SK-N-SH treated with all-trans-retinoic acid at 6 μM for 48 hours (cell line): ENCODE results near the gene ZFP92.

Source experiments
- ATAC-seq: fragments of 200-7000 bp; cut with Tn5 transposase; 3 replicates; pipeline ENCODE4 v1.9.1; 2020; ENCODE audit warnings: mild to moderate bottlenecking, moderate library complexity
- ARNTL ChIP-seq: fragments of 450-650 bp; formaldehyde crosslinking; IDR thresholded peaks from 2 replicates; pipeline ENCODE4 v1.5.0; 2020; ENCODE audit warnings: low read depth, mild to moderate bottlenecking, moderate library complexity, borderline replicate concordance
- BACH2 ChIP-seq: fragments of 250-450 bp; sonication (Bioruptor Pico); IDR thresholded peaks from 2 replicates; pipeline ENCODE4 v1.9.0; 2021; ENCODE audit warnings: mild to moderate bottlenecking, borderline replicate concordance
- CREB5 ChIP-seq: fragments of 250-450 bp; sonication (Bioruptor Pico); IDR thresholded peaks from 2 replicates; pipeline ENCODE4 v1.5.1; 2020; ENCODE audit warnings: low read depth, mild to moderate bottlenecking, moderate library complexity
- CSDC2 ChIP-seq: fragments of 250-450 bp; sonication (Bioruptor Pico); IDR thresholded peaks from 2 replicates; pipeline ENCODE4 v1.5.0; 2020; ENCODE audit warnings: mild to moderate bottlenecking, moderate library complexity
- CSRNP3 ChIP-seq: fragments of 250-450 bp; sonication (Bioruptor Pico); IDR thresholded peaks from 2 replicates; pipeline ENCODE4 v1.5.1; 2021; ENCODE audit warnings: mild to moderate bottlenecking, moderate library complexity
- ESRRG ChIP-seq: fragments of 250-450 bp; sonication (Bioruptor Pico); IDR thresholded peaks from 2 replicates; pipeline ENCODE4 v1.6.1; 2021; ENCODE audit warnings: mild to moderate bottlenecking
- GLIS3 ChIP-seq: fragments of 250-450 bp; sonication (Bioruptor Pico); IDR thresholded peaks from 2 replicates; pipeline ENCODE4 v1.5.0; 2020; ENCODE audit warnings: mild to moderate bottlenecking, moderate library complexity
- ISL1 ChIP-seq: fragments of 250-450 bp; sonication (Bioruptor Pico); IDR thresholded peaks from 2 replicates; pipeline ENCODE4 v2.1.2; 2022; ENCODE audit warnings: mild to moderate bottlenecking, moderate library complexity
- OSR1 ChIP-seq: fragments of 250-450 bp; sonication (Bioruptor Pico); IDR thresholded peaks from 2 replicates; pipeline ENCODE4 v1.8.0; 2022; ENCODE audit warnings: moderate library complexity, mild to moderate bottlenecking, inconsistent platforms
- PATZ1 ChIP-seq: fragments of 250-450 bp; sonication (Bioruptor Pico); IDR thresholded peaks from 2 replicates; pipeline ENCODE4 v1.8.0; 2020; ENCODE audit warnings: mild to moderate bottlenecking, moderate library complexity, borderline replicate concordance
- POU6F1 ChIP-seq: fragments of 250-450 bp; sonication (Bioruptor Pico); IDR thresholded peaks from 2 replicates; pipeline ENCODE4 v1.8.0; 2021; ENCODE audit warnings: low read depth, mild to moderate bottlenecking, moderate library complexity, borderline replicate concordance
- PPARA ChIP-seq: fragments of 250-450 bp; sonication (Bioruptor Pico); IDR thresholded peaks from 2 replicates; pipeline ENCODE4 v1.5.0; 2020; ENCODE audit warnings: mild to moderate bottlenecking, borderline replicate concordance
- RARB ChIP-seq: fragments of 250-450 bp; sonication (Bioruptor Pico); IDR thresholded peaks from 2 replicates; pipeline ENCODE4 v1.8.0; 2021; ENCODE audit warnings: mild to moderate bottlenecking, moderate library complexity
- SNAI2 ChIP-seq: fragments of 250-450 bp; sonication (Bioruptor Pico); IDR thresholded peaks from 2 replicates; pipeline ENCODE4 v1.5.0; 2020; ENCODE audit warnings: mild to moderate bottlenecking, moderate library complexity
- TCF4 ChIP-seq: fragments of 250-450 bp; sonication (Bioruptor Pico); IDR thresholded peaks from 2 replicates; pipeline ENCODE4 v1.8.0; 2021; ENCODE audit warnings: mild to moderate bottlenecking, moderate library complexity, borderline replicate concordance
- TOX ChIP-seq: fragments of 250-450 bp; sonication (Bioruptor Pico); IDR thresholded peaks from 2 replicates; pipeline ENCODE4 v1.8.0; 2021; ENCODE audit warnings: mild to moderate bottlenecking, moderate library complexity, borderline replicate concordance
- TSHZ2 ChIP-seq: fragments of 250-450 bp; sonication (Bioruptor Pico); IDR thresholded peaks from 2 replicates; pipeline ENCODE4 v1.5.0; 2020; ENCODE audit warnings: mild to moderate bottlenecking, moderate library complexity
- ZFP3 ChIP-seq: fragments of 250-450 bp; sonication (Bioruptor Pico); IDR thresholded peaks from 2 replicates; pipeline ENCODE4 v1.5.0; 2020; ENCODE audit warnings: mild to moderate bottlenecking, moderate library complexity
- ZFP30 ChIP-seq: fragments of 450-650 bp; formaldehyde crosslinking; IDR thresholded peaks from 2 replicates; pipeline ENCODE4 v1.5.0; 2022; ENCODE audit warnings: mild to moderate bottlenecking, moderate library complexity
- ZNF565 ChIP-seq: fragments of 450-650 bp; formaldehyde crosslinking; conservative IDR thresholded peaks from 2 replicates; pipeline ENCODE4 v1.5.0; 2020; ENCODE audit warnings: low read depth, mild to moderate bottlenecking, moderate library complexity
- ZNF70 ChIP-seq: fragments of 450-650 bp; formaldehyde crosslinking; IDR thresholded peaks from 2 replicates; pipeline ENCODE4 v1.5.0; 2020; ENCODE audit warnings: mild to moderate bottlenecking, moderate library complexity

ZFP92 gene

GRCh38 chrX:153456704-153457103 lies 45.4 kb downstream of the ZFP92 start:
- TF ChIP-seq OSR1 (CRISPR knock-in tag) = no peak
- no peak for TF ChIP-seq PPARA (CRISPR knock-in tag)
- no peak for TF ChIP-seq TSHZ2
- no peak for TF ChIP-seq CSRNP3 (CRISPR knock-in tag)
- TF ChIP-seq ZFP3 (CRISPR knock-in tag) = no peak
- TF ChIP-seq RARB (CRISPR knock-in tag) = no peak
- no peak for TF ChIP-seq ESRRG (CRISPR knock-in tag)
- TF ChIP-seq POU6F1 (CRISPR knock-in tag) = no peak
- TF ChIP-seq BACH2 (CRISPR knock-in tag) = no peak
- no peak for TF ChIP-seq CSDC2
- no peak for TF ChIP-seq ZFP30
- TF ChIP-seq ZNF70 (CRISPR knock-in tag) = no peak
- no peak for TF ChIP-seq PATZ1
- TF ChIP-seq SNAI2 = no peak
- no peak for TF ChIP-seq TOX
- TF ChIP-seq CREB5 (CRISPR knock-in tag) = no peak
- TF ChIP-seq TCF4 (CRISPR knock-in tag) = no peak
- ATAC-seq = no peak

GRCh38 chrX:153457136-153457825 lies 46.0 kb downstream of the ZFP92 start:
- no peak for ATAC-seq
- TF ChIP-seq CSRNP3 (CRISPR knock-in tag) (no peak), RARB (CRISPR knock-in tag) (no peak), CREB5 (CRISPR knock-in tag) (no peak), PATZ1 (no peak), TCF4 (CRISPR knock-in tag) (no peak), ISL1 (CRISPR knock-in tag) (no peak), SNAI2 (no peak), TOX (no peak), ZNF70 (CRISPR knock-in tag) (no peak), ARNTL (CRISPR knock-in tag) (no peak), TSHZ2 (no peak), ZFP3 (CRISPR knock-in tag) (no peak), PPARA (CRISPR knock-in tag) (no peak), CSDC2 (no peak), ZNF565 (CRISPR knock-in tag) (no peak), GLIS3 (CRISPR knock-in tag) (no peak)
